HCT116 (cell line): ENCODE results near the gene ELL2. TPM values are rescaled to one million over a fixed set of nuclear protein-coding genes. Genes with fewer than 3 reads are reported as not detected.

Experiments
- ATAC-seq: fragments of 200-7000 bp; cut with Tn5 transposase; 2 replicates; pipeline ENCODE4 v1.9.1; 2020; ENCODE audit warnings: mild to moderate bottlenecking, moderate library complexity
- BruUV-seq: library from RNA; stranded (reverse); fragments of 400-500 nt; replicated peaks from 2 replicates; lab custom pipeline; 2021; lab: Mats Ljungman, UMichigan
- CTCF ChIA-PET: fragments of 300-600 bp; sonication (Branson Sonifier 250); formaldehyde crosslinking; loops from one replicate; lab custom pipeline; 2021; ENCODE audit warnings: antibody characterized with exemption; lab: Charles Lee
- POLR2A ChIA-PET: fragments of 300-600, 350-600 bp; sonication (Branson Sonifier 250); formaldehyde crosslinking; loops from one replicate; lab custom pipeline; 2021; ENCODE audit warnings: antibody characterized with exemption; lab: Charles Lee
- RAD21 ChIA-PET, 2 experiments: fragments of 300-600 bp; sonication (Branson Sonifier 250); formaldehyde crosslinking; loops; one replicate each; lab custom pipeline; 2023; ENCODE audit warnings: low total read pairs in 2 of 2; ENCODE audit not compliant: uncharacterized antibody in 2 of 2, unreplicated experiment in 2 of 2, low non-redundant PET in 1 of 2; lab: Charles Lee
- DNase-seq: peaks from one replicate; pipeline ENCODE4 v3.0.0-alpha.2; 2010; ENCODE audit warnings: low read depth, low spot score
- H2AFZ ChIP-seq: fragments of 200-600 bp; shearing (Covaris generic), sonication (generic); 2 replicates; pipeline ENCODE4 v1.6.1; 2017; ENCODE audit warnings: low read depth, mixed run types, mixed read lengths, antibody characterized with exemption, low read length; ENCODE audit not compliant: poor library complexity, severe bottlenecking
- H3K27ac ChIP-seq: 2 replicates; pipeline ENCODE4 v1.5.1; 2012; ENCODE audit warnings: low read depth, low read length
- H3K27me3 ChIP-seq: fragments of 200-600 bp; sonication (generic); 2 replicates; pipeline ENCODE4 v1.6.1; 2016; ENCODE audit warnings: mixed run types, low read length, mixed read lengths; ENCODE audit not compliant: insufficient read depth
- H3K36me3 ChIP-seq, 2 experiments: fragments of 200-500 bp in 1 of 2; fragments of 200-600 bp in 1 of 2; sonication (Bioruptor generic) in 1 of 2; sonication (generic) in 1 of 2; 2 replicates each; pipeline versions ENCODE4 v1.5.1 to v1.6.1; 2014 to 2016; ENCODE audit warnings: low read length in 2 of 2, inconsistent platforms in 1 of 2, mixed read lengths in 1 of 2, mixed run types in 1 of 2; ENCODE audit not compliant: insufficient read depth in 2 of 2, control insufficient read depth in 1 of 2
- H3K4me1 ChIP-seq, 2 experiments: fragments of 200-600 bp in 1 of 2; sonication (generic) in 1 of 2; 2 replicates each; pipeline versions ENCODE4 v1.5.1 to v1.6.1; 2012 to 2017; ENCODE audit warnings: low read length in 2 of 2, inconsistent platforms in 1 of 2, mild to moderate bottlenecking in 1 of 2, mixed read lengths in 1 of 2, mixed run types in 1 of 2, moderate library complexity in 1 of 2; ENCODE audit not compliant: insufficient read depth in 2 of 2, control insufficient read depth in 1 of 2
- H3K4me2 ChIP-seq: fragments of 200-600 bp; sonication (generic); 2 replicates; pipeline ENCODE4 v1.6.1; 2017; ENCODE audit warnings: mixed run types, low read length, mixed read lengths
- H3K4me3 ChIP-seq, 2 experiments: fragments of 200-600 bp in 1 of 2; sonication (generic) in 1 of 2; replicated peaks in 1 of 2; 2 replicates each; pipeline ENCODE4 v1.5.1; 2011 to 2016; ENCODE audit warnings: low read length in 2 of 2, control low read depth in 1 of 2, low read depth in 1 of 2, mild to moderate bottlenecking in 1 of 2, mixed read lengths in 1 of 2, mixed run types in 1 of 2
- H3K79me2 ChIP-seq: fragments of 200-600 bp; sonication (generic); 2 replicates; pipeline ENCODE4 v1.6.1; 2017; ENCODE audit warnings: mild to moderate bottlenecking, mixed run types, low read length, moderate library complexity, mixed read lengths; ENCODE audit not compliant: insufficient read depth
- H3K9ac ChIP-seq: fragments of 200-600 bp; sonication (generic); 2 replicates; pipeline ENCODE4 v1.6.1; 2016; ENCODE audit warnings: low read length, mixed read lengths
- H3K9me2 ChIP-seq: fragments of 200-600 bp; sonication (generic), shearing (Covaris generic); 2 replicates; pipeline ENCODE4 v1.6.1; 2017; ENCODE audit warnings: mixed run types, mild to moderate bottlenecking, moderate library complexity; ENCODE audit not compliant: insufficient read depth
- H3K9me3 ChIP-seq, 2 experiments: fragments of 200-500 bp in 1 of 2; fragments of 200-600 bp in 1 of 2; sonication (Bioruptor generic) in 1 of 2; sonication (generic) in 1 of 2; 2 replicates each; pipeline ENCODE4 v1.6.1; 2014 to 2017; ENCODE audit warnings: low read length in 2 of 2, mixed read lengths in 2 of 2, inconsistent platforms in 1 of 2, low read depth in 1 of 2, mild to moderate bottlenecking in 1 of 2, mixed run types in 1 of 2, moderate library complexity in 1 of 2; ENCODE audit not compliant: control insufficient read depth in 1 of 2, insufficient read depth in 1 of 2
- H4K20me1 ChIP-seq: fragments of 200-600 bp; sonication (generic), shearing (Covaris generic); 2 replicates; pipeline ENCODE4 v1.6.1; 2017; ENCODE audit warnings: mixed run types, mild to moderate bottlenecking, moderate library complexity; ENCODE audit not compliant: insufficient read depth
- CEBPB ChIP-seq: IDR thresholded peaks from 2 replicates; pipeline ENCODE4 v1.6.1; 2012; ENCODE audit warnings: low read depth
- EGR1 ChIP-seq: IDR thresholded peaks from 2 replicates; pipeline ENCODE4 v1.6.1; 2012; ENCODE audit warnings: low read depth
- ELF1 ChIP-seq: IDR thresholded peaks from 2 replicates; pipeline ENCODE4 v1.6.1; 2012; ENCODE audit warnings: low read depth, borderline replicate concordance
- EZH2 ChIP-seq: fragments of 200-600 bp; sonication (generic); IDR thresholded peaks from 2 replicates; pipeline ENCODE4 v1.6.1; 2017; ENCODE audit warnings: antibody characterized with exemption, mixed run types
- FOSL1 ChIP-seq: IDR thresholded peaks from 2 replicates; pipeline ENCODE4 v1.6.1; 2012; ENCODE audit warnings: low read depth
- POLR2A ChIP-seq: IDR thresholded peaks from 2 replicates; pipeline ENCODE4 v1.7.0; 2011; ENCODE audit warnings: borderline replicate concordance; ENCODE audit not compliant: insufficient read depth, insufficient read length; ENCODE audit errors: extremely low read depth
- RAD21 ChIP-seq: IDR thresholded peaks from 2 replicates; pipeline ENCODE4 v1.6.1; 2012; ENCODE audit warnings: low read depth, mild to moderate bottlenecking
- SRF ChIP-seq: IDR thresholded peaks from 2 replicates; pipeline ENCODE4 v1.6.1; 2012; ENCODE audit warnings: low read depth
- intact Hi-C: fragments of 100-400 bp; cut with micrococcal nuclease; formaldehyde crosslinking; loops from 2 replicates; pipeline ENCODE4 v1.10.0; 2022
- total RNA-seq: library from RNA; stranded (reverse); gene quantifications from one replicate; pipeline ENCODE4 v1.2.1, GENCODE V29; 2021; ENCODE audit not compliant: unreplicated experiment
- TF ChIP-seq, protein P1 (sequence below), 3 experiments: fragments of 200-600 bp in 1 of 3; sonication (generic) in 1 of 3; IDR thresholded peaks in 2 of 3; conservative IDR thresholded peaks in 1 of 3; 2 replicates each; pipeline ENCODE4 v1.5.1; 2012 to 2017; ENCODE audit warnings: low read depth in 2 of 3, low read length in 2 of 3, antibody characterized with exemption in 1 of 3, borderline replicate concordance in 1 of 3, control low read depth in 1 of 3, mild to moderate bottlenecking in 1 of 3, mixed read lengths in 1 of 3, mixed run types in 1 of 3, moderate library complexity in 1 of 3; ENCODE audit not compliant: insufficient read depth in 1 of 3
- TF ChIP-seq, protein P2 (sequence below): IDR thresholded peaks from 2 replicates; pipeline ENCODE4 v1.6.1; 2012
- TF ChIP-seq, protein P3 (sequence below): IDR thresholded peaks from 2 replicates; pipeline ENCODE4 v1.6.1; 2012; ENCODE audit warnings: low read depth

ELL2 gene
- total RNA-seq, 1 experiment from 2014 or later = 29.8 TPM

DNA sequence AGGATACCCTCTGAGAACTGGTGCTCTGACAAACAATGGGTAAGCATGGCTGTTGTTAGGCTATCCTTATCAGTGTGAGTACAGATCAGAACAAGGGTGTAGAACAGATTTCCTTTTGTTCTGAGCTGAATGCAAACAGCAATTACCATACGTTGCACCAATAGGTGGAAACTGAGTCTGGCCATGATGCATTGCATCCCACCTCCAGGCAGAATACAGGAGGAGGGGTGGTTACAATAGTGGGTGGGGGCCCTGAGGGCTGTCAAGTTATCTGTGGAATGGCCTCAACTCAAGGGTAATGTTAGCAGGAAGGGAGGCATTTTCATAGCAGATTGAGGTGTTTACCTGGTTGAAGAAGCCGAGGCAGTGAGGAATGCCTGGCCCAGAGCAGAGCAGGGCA, 84.9 kb downstream of the ELL2 start (continued):
- TF ChIP-seq, protein P1, sequence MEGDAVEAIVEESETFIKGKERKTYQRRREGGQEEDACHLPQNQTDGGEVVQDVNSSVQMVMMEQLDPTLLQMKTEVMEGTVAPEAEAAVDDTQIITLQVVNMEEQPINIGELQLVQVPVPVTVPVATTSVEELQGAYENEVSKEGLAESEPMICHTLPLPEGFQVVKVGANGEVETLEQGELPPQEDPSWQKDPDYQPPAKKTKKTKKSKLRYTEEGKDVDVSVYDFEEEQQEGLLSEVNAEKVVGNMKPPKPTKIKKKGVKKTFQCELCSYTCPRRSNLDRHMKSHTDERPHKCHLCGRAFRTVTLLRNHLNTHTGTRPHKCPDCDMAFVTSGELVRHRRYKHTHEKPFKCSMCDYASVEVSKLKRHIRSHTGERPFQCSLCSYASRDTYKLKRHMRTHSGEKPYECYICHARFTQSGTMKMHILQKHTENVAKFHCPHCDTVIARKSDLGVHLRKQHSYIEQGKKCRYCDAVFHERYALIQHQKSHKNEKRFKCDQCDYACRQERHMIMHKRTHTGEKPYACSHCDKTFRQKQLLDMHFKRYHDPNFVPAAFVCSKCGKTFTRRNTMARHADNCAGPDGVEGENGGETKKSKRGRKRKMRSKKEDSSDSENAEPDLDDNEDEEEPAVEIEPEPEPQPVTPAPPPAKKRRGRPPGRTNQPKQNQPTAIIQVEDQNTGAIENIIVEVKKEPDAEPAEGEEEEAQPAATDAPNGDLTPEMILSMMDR (IDR thresholded peaks at IDR 0.05 in 2 of 3, conservative IDR thresholded peaks at IDR 0.05 in 1 of 3; ENCODE audit: borderline replicate concordance in 1 of 3, insufficient read depth in 1 of 3, low read depth in 2 of 3, low read length in 2 of 3) = no peak
- no peak for TF ChIP-seq EZH2
- no peak for TF ChIP-seq RAD21
- TF ChIP-seq, all 23 proteins: peak for 0

DNA sequence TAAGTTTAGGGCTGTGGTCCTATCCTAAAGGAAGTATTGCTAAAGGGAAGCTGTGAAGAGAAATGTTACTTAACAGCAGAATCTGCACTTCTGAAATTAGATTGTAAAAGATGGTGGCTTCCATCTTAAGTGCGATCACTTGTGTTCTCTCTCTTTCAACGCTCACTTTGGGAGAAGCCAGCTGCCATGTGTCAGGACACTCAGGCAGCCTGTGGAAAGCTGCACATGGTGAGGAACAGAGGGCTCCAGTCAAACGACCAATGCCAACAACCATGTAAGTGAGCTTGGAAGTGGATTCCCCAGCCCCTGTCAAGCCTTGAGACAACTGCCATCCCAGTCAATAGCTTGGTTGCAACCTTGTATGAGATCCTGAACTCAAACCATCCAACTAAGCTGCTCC, 87.4 kb downstream of the ELL2 start:
- intact Hi-C loops = no loop called here
- CTCF ChIA-PET = no interaction called here
- BruUV-seq = no TSS peak

More for the DNA sequence above, 87.4 kb downstream of the ELL2 start:
- no peaks in the 10 kb centered on the region for H3K36me3 ChIP-seq
- no peaks in the 10 kb centered on the region for H3K79me2 ChIP-seq
- no peak overlapping the region for H3K27ac ChIP-seq
- no peak overlapping the region for H2AFZ ChIP-seq
- H3K4me3 ChIP-seq = no peak overlapping the region
- DNase-seq = no peak
- H3K9ac ChIP-seq = no peak overlapping the region
- no peaks in the 10 kb centered on the region for H3K27me3 ChIP-seq
- no peaks in the 10 kb centered on the region for H3K9me3 ChIP-seq
- RAD21 ChIA-PET = no interaction called here
- no peak for ATAC-seq
- H3K9me2 ChIP-seq = no peaks in the 10 kb centered on the region
- no peak overlapping the region for H3K4me2 ChIP-seq
- H4K20me1 ChIP-seq = no peaks in the 10 kb centered on the region
- TF ChIP-seq ELF1 (no peak), SRF (no peak), EGR1 (no peak), CEBPB (no peak), FOSL1 (no peak), EZH2 (no peak), POLR2A (no peak)
- TF ChIP-seq, protein P1 (IDR thresholded peaks at IDR 0.05 in 2 of 3, conservative IDR thresholded peaks at IDR 0.05 in 1 of 3; ENCODE audit: borderline replicate concordance in 1 of 3, insufficient read depth in 1 of 3, low read depth in 2 of 3, low read length in 2 of 3) = no peak
- TF ChIP-seq, protein P2, sequence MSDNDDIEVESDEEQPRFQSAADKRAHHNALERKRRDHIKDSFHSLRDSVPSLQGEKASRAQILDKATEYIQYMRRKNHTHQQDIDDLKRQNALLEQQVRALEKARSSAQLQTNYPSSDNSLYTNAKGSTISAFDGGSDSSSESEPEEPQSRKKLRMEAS = no peak
- TF ChIP-seq, protein P3, sequence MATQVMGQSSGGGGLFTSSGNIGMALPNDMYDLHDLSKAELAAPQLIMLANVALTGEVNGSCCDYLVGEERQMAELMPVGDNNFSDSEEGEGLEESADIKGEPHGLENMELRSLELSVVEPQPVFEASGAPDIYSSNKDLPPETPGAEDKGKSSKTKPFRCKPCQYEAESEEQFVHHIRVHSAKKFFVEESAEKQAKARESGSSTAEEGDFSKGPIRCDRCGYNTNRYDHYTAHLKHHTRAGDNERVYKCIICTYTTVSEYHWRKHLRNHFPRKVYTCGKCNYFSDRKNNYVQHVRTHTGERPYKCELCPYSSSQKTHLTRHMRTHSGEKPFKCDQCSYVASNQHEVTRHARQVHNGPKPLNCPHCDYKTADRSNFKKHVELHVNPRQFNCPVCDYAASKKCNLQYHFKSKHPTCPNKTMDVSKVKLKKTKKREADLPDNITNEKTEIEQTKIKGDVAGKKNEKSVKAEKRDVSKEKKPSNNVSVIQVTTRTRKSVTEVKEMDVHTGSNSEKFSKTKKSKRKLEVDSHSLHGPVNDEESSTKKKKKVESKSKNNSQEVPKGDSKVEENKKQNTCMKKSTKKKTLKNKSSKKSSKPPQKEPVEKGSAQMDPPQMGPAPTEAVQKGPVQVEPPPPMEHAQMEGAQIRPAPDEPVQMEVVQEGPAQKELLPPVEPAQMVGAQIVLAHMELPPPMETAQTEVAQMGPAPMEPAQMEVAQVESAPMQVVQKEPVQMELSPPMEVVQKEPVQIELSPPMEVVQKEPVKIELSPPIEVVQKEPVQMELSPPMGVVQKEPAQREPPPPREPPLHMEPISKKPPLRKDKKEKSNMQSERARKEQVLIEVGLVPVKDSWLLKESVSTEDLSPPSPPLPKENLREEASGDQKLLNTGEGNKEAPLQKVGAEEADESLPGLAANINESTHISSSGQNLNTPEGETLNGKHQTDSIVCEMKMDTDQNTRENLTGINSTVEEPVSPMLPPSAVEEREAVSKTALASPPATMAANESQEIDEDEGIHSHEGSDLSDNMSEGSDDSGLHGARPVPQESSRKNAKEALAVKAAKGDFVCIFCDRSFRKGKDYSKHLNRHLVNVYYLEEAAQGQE = no peak
- POLR2A ChIA-PET = interaction anchor here (0.5 kb wide), 1 partner anchor 113 kb away, joined by 3 read pairs; no protein-coding TSS in a partner anchor
- no peaks in the 10 kb centered on the region for H3K4me1 ChIP-seq
